Endodermal cell (in vitro differentiated cells): ENCODE results near the gene GPBAR1. TPM values are rescaled to one million over a fixed set of nuclear protein-coding genes. Genes with fewer than 3 reads are reported as not detected.
A peak's percentile ranks its signal among the peaks of the same experiment; 100 is the strongest.

Experiments used
- DNase-seq: peaks from one replicate; pipeline ENCODE4 v3.0.0-alpha.2; 2017
- H3K27ac ChIP-seq: 2 replicates; pipeline ENCODE4 v1.5.1; 2013; ENCODE audit warnings: mild to moderate bottlenecking, low read depth, low read length, moderate library complexity
- H3K27me3 ChIP-seq: 2 replicates; pipeline ENCODE4 v1.6.1; 2013; ENCODE audit warnings: mild to moderate bottlenecking, low read length, moderate library complexity; ENCODE audit not compliant: insufficient read depth, control insufficient read depth, poor library complexity, severe bottlenecking
- H3K36me3 ChIP-seq: 2 replicates; pipeline ENCODE4 v1.7.0; 2013; ENCODE audit warnings: mild to moderate bottlenecking, low read length, moderate library complexity; ENCODE audit not compliant: control insufficient read depth, insufficient read depth
- H3K4me1 ChIP-seq: one replicate; pipeline ENCODE4 v1.7.0; 2013; ENCODE audit warnings: low read length; ENCODE audit not compliant: control insufficient read depth, insufficient read depth
- H3K4me3 ChIP-seq: 2 replicates; pipeline ENCODE4 v1.5.1; 2013; ENCODE audit warnings: mild to moderate bottlenecking, low read length, moderate library complexity
- H3K9ac ChIP-seq: 2 replicates; pipeline ENCODE4 v1.6.1; 2013; ENCODE audit warnings: mild to moderate bottlenecking, low read length, moderate library complexity; ENCODE audit not compliant: poor library complexity, severe bottlenecking; ENCODE audit errors: extremely low read depth
- H3K9me3 ChIP-seq: 2 replicates; pipeline ENCODE4 v1.6.1; 2013; ENCODE audit warnings: mild to moderate bottlenecking, low read length, moderate library complexity; ENCODE audit not compliant: control insufficient read depth
- H3K27ac Mint-ChIP-seq: 2 replicates; pipeline ENCODE4 v1.8.0; 2020; ENCODE audit warnings: mixed read lengths
- H3K27me3 Mint-ChIP-seq: 2 replicates; pipeline ENCODE4 v1.8.0; 2021; ENCODE audit warnings: mild to moderate bottlenecking, mixed read lengths; ENCODE audit not compliant: insufficient read depth
- H3K36me3 Mint-ChIP-seq: 2 replicates; pipeline ENCODE4 v1.8.0; 2020; ENCODE audit warnings: low read depth, mixed read lengths
- H3K4me1 Mint-ChIP-seq: 2 replicates; pipeline ENCODE4 v1.8.0; 2020; ENCODE audit warnings: mixed read lengths
- H3K4me3 Mint-ChIP-seq: 2 replicates; pipeline ENCODE4 v1.8.0; 2020; ENCODE audit warnings: mild to moderate bottlenecking, moderate library complexity, mixed read lengths
- H3K9me3 Mint-ChIP-seq: 2 replicates; pipeline ENCODE4 v1.8.0; 2020; ENCODE audit warnings: mild to moderate bottlenecking, mixed read lengths
- CTCF ChIP-seq: fragments of 200-600 bp; sonication (generic); conservative IDR thresholded peaks from 2 replicates; pipeline ENCODE4 v1.5.0; 2021; ENCODE audit warnings: antibody characterized with exemption, mild to moderate bottlenecking
- WGBS, 2 experiments: methylation state at CpG; one replicate each; pipeline versions ENCODE4 v1.1.5 to v1.1.7; 2013; ENCODE audit warnings: missing lambda C conversion rate in 2 of 2, mixed read lengths in 1 of 2; ENCODE audit not compliant: insufficient coverage in 1 of 2, insufficient read length in 1 of 2; 5-methylcytosine and 5-hydroxymethylcytosine counted together
- total RNA-seq, 2 donors: library from RNA; stranded (reverse); fragmentation: NEBNext Ultra II Directional in 1 of 2; extraction: Animal tissue kit (Norgen Biotek cat#: 25700) in 1 of 2; gene quantifications; 2 replicates in 1 of 2; 3 replicates in 1 of 2; pipeline ENCODE4 v1.2.1, GENCODE V29; 2021

The GPBAR1 gene
- total RNA-seq, 2 donors from 2014 or later: 0.18 TPM

GRCh38 chr2:218256612-218257350 lies 4.0 kb upstream of the GPBAR1 start:
- H3K36me3 Mint-ChIP-seq: peaks cover 41% of the 10 kb centered on the region
- Histone ChIP-seq H3K9ac (no peak overlapping the region), H3K27me3 (no peaks in the 10 kb centered on the region), H3K9me3 (no peaks in the 10 kb centered on the region), H3K4me1 (no peaks in the 10 kb centered on the region), H3K36me3 (peaks cover 43% of the 10 kb centered on the region), H3K27ac (no peak overlapping the region), H3K4me3 (no peak overlapping the region)
- WGBS, 2 experiments: 95 to 96% methylated on average over 13 of the region's 13 CpGs
- H3K27me3 Mint-ChIP-seq: no peaks in the 10 kb centered on the region
- no peaks in the 10 kb centered on the region for H3K9me3 Mint-ChIP-seq
- no peak for DNase-seq
- H3K4me3 Mint-ChIP-seq: no peak overlapping the region
- H3K4me1 Mint-ChIP-seq: peaks cover 14% of the 10 kb centered on the region
- no peak overlapping the region for H3K27ac Mint-ChIP-seq
- TF ChIP-seq CTCF: no peak

- Histone ChIP-seq H3K27ac (no peak overlapping the region), H3K4me3 (no peak overlapping the region), H3K27me3 (no peaks in the 10 kb centered on the region), H3K4me1 (no peaks in the 10 kb centered on the region), H3K9me3 (no peaks in the 10 kb centered on the region), H3K36me3 (peaks cover 37% of the 10 kb centered on the region), H3K9ac (no peak overlapping the region)
- Mint-ChIP-seq H3K36me3 (peaks cover 34% of the 10 kb centered on the region), H3K9me3 (no peaks in the 10 kb centered on the region), H3K27ac (peak overlapping the region; percentile 66), H3K4me3 (no peak overlapping the region), H3K4me1 (peaks cover 14% of the 10 kb centered on the region), H3K27me3 (no peaks in the 10 kb centered on the region)
- peak; percentile 83 for TF ChIP-seq CTCF
- 77 to 92% methylated on average over 3 to 8 of the region's 8 CpGs for WGBS, 2 experiments
- peak; percentile 94 for DNase-seq
Measured at GRCh38 chr2:218257390-218257981, 3.3 kb upstream of the GPBAR1 start.

GRCh38 chr2:218259099-218259961 lies 1.5 kb upstream of the GPBAR1 start:
- Mint-ChIP-seq H3K4me3 (no peak overlapping the region), H3K4me1 (peaks cover 14% of the 10 kb centered on the region), H3K9me3 (no peaks in the 10 kb centered on the region), H3K27me3 (no peaks in the 10 kb centered on the region), H3K36me3 (peaks cover 26% of the 10 kb centered on the region), H3K27ac (no peak overlapping the region)
- Histone ChIP-seq H3K4me3 (no peak overlapping the region), H3K27me3 (no peaks in the 10 kb centered on the region), H3K27ac (peak overlapping the region; percentile 51), H3K4me1 (no peaks in the 10 kb centered on the region), H3K9me3 (no peaks in the 10 kb centered on the region), H3K36me3 (peaks cover 26% of the 10 kb centered on the region), H3K9ac (no peak overlapping the region)
- no peak for TF ChIP-seq CTCF
- DNase-seq: no peak
- 83 to 89% methylated on average over 11 to 15 of the region's 15 CpGs for WGBS, 2 experiments
